Glutamatergic neuron (in vitro differentiated cells): Measurements from ENCODE around the gene ACAD10. TPM values are rescaled to one million over a fixed set of nuclear protein-coding genes. Genes with fewer than 3 reads are reported as not detected.

Experiments used
- DNase-seq: peaks from one replicate; pipeline ENCODE4 v3.0.0; 2022
- H3K27ac Mint-ChIP-seq: one replicate; pipeline ENCODE4 v1.8.0; 2020; ENCODE audit warnings: mild to moderate bottlenecking, mixed read lengths, inconsistent platforms; ENCODE audit not compliant: unreplicated experiment
- H3K27me3 Mint-ChIP-seq: one replicate; pipeline ENCODE4 v1.8.0; 2020; ENCODE audit warnings: mild to moderate bottlenecking, moderate library complexity, mixed read lengths, inconsistent platforms; ENCODE audit not compliant: unreplicated experiment
- H3K36me3 Mint-ChIP-seq: one replicate; pipeline ENCODE4 v1.8.0; 2020; ENCODE audit warnings: mild to moderate bottlenecking, mixed read lengths, inconsistent platforms; ENCODE audit not compliant: unreplicated experiment
- H3K4me1 Mint-ChIP-seq: one replicate; pipeline ENCODE4 v1.8.0; 2020; ENCODE audit warnings: mild to moderate bottlenecking, low read depth, mixed read lengths, inconsistent platforms; ENCODE audit not compliant: unreplicated experiment
- H3K4me3 Mint-ChIP-seq: one replicate; pipeline ENCODE4 v1.8.0; 2020; ENCODE audit warnings: mild to moderate bottlenecking, mixed read lengths, inconsistent platforms; ENCODE audit not compliant: unreplicated experiment
- H3K9me3 Mint-ChIP-seq: one replicate; pipeline ENCODE4 v1.8.0; 2020; ENCODE audit warnings: mild to moderate bottlenecking, moderate library complexity, mixed read lengths, inconsistent platforms; ENCODE audit not compliant: unreplicated experiment
- CTCF ChIP-seq: fragments of 200-600 bp; sonication (generic); IDR thresholded peaks from one replicate; pipeline ENCODE4 v1.5.0; 2021; ENCODE audit not compliant: partially characterized antibody, unreplicated experiment
- total RNA-seq: library from RNA; stranded (reverse); fragmentation: NEBNext Ultra II Directional; extraction: Animal tissue kit (Norgen Biotek cat#: 25700); gene quantifications from one replicate; pipeline ENCODE4 v1.2.1, GENCODE V29; 2021; ENCODE audit not compliant: unreplicated experiment

Gene ACAD10
- total RNA-seq, 1 donor from 2014 or later, result 35.9 TPM

GRCh38 chr12:111780166-111780565 is 94.3 kb downstream of the ACAD10 start:
- H3K27me3 Mint-ChIP-seq, result peaks cover 7% of the 10 kb centered on the region

GRCh38 chr12:111780615-111781014 is 94.8 kb downstream of the ACAD10 start:
- H3K36me3 Mint-ChIP-seq, result peaks cover 15% of the 10 kb centered on the region
- H3K27me3 Mint-ChIP-seq, result peaks cover 7% of the 10 kb centered on the region
- TF ChIP-seq CTCF, result no peak
- no peak for DNase-seq
- peaks cover 9% of the 10 kb centered on the region for H3K9me3 Mint-ChIP-seq
- no peaks in the 10 kb centered on the region for H3K4me1 Mint-ChIP-seq
- H3K4me3 Mint-ChIP-seq, result no peak overlapping the region
- no peak overlapping the region for H3K27ac Mint-ChIP-seq

More at GRCh38 chr12:111780166-111780565, 94.3 kb downstream of the ACAD10 start:
- no peak for DNase-seq
- peaks cover 9% of the 10 kb centered on the region for H3K9me3 Mint-ChIP-seq
- TF ChIP-seq CTCF, result no peak
- no peak overlapping the region for H3K4me3 Mint-ChIP-seq
- no peaks in the 10 kb centered on the region for H3K4me1 Mint-ChIP-seq
- H3K36me3 Mint-ChIP-seq, result peaks cover 15% of the 10 kb centered on the region
- H3K27ac Mint-ChIP-seq, result no peak overlapping the region

DNA sequence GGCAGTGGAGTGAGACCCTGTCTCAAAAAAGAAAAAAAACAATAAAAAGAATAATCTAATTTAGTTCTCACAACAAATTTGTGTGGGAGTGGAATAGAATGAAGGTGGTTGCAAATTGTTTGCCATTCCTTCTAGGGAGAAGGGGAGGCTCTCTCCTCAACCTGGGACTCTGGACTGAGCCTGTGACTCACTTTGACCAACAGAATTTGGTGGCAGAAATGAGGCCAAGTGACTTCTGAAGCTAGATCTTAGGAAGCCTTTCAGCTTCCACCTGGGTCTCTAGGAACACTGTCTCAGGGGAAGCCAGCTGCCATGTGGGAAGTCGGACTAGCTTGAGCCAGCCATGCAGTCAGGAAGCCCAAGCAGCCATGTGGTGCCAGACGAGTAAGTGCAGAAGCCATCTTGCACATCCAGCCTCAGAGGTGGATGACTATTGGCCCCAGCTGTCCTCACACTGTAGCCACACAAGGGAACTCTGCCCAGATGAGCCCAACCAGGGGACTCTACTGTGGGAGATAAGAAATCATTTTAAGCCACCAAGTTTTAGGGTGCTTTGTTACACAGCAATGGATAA is 95.3 kb downstream of the ACAD10 start:
- H3K36me3 Mint-ChIP-seq, result peaks cover 15% of the 10 kb centered on the region

GRCh38 chr12:111783046-111783445 is 97.2 kb downstream of the ACAD10 start:
- peaks cover 15% of the 10 kb centered on the region for H3K36me3 Mint-ChIP-seq
- no peak overlapping the region for H3K4me3 Mint-ChIP-seq
- no peak overlapping the region for H3K27ac Mint-ChIP-seq
- H3K4me1 Mint-ChIP-seq, result no peaks in the 10 kb centered on the region
- peaks cover 10% of the 10 kb centered on the region for H3K9me3 Mint-ChIP-seq
- DNase-seq, result no peak
- H3K27me3 Mint-ChIP-seq, result peaks cover 7% of the 10 kb centered on the region
- no peak for TF ChIP-seq CTCF

More for the DNA sequence above, 95.3 kb downstream of the ACAD10 start:
- Mint-ChIP-seq H3K4me3 (no peak overlapping the region), H3K27me3 (peaks cover 5% of the 10 kb centered on the region), H3K9me3 (peaks cover 9% of the 10 kb centered on the region), H3K27ac (no peak overlapping the region), H3K4me1 (no peaks in the 10 kb centered on the region)
- no peak for DNase-seq
- TF ChIP-seq CTCF, result no peak

DNA sequence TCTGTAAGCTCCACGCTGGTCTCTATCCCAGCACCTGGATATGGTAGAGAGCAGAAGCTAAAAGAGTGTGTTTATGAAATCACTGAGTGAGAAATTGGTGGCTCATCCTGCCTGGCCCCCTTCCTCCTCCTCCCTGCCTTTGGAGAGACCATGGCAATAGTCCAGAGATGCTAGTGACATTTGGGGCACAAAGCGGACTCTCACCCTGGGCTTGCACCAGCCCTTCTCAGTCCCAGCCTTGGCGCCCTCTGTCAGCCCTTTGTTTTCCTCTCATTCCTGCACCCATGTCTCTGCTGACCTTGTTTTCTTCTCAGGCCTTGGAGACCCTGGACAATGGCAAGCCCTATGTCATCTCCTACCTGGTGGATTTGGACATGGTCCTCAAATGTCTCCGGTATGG is 99.1 kb downstream of the ACAD10 start:
- H3K27me3 Mint-ChIP-seq, result peaks cover 7% of the 10 kb centered on the region
- H3K9me3 Mint-ChIP-seq, result peaks cover 10% of the 10 kb centered on the region
- no peak for TF ChIP-seq CTCF
- H3K36me3 Mint-ChIP-seq, result peaks cover 15% of the 10 kb centered on the region
- no peak for DNase-seq
- no peaks in the 10 kb centered on the region for H3K4me1 Mint-ChIP-seq
- H3K4me3 Mint-ChIP-seq, result no peak overlapping the region
- no peak overlapping the region for H3K27ac Mint-ChIP-seq
